Activated CD4-positive, alpha-beta T cell treated with anti-CD3 and anti-CD28 coated beads for 36 hours (primary cell): Measurements from ENCODE around the gene PI4KB. TPM values are rescaled to one million over a fixed set of nuclear protein-coding genes. Genes with fewer than 3 reads are reported as not detected.
"Not testable (repeated sequence)": the region's sequence is repeated elsewhere in the genome, so short reads cannot be mapped to it uniquely, and the experiment has no call there.

ENCODE experiments used
- ATAC-seq: fragments of 200-7000 bp; cut with Tn5 transposase; one replicate; pipeline ENCODE4 v1.10.0; 2021; ENCODE audit warnings: mild to moderate bottlenecking, moderate library complexity
- CTCF ChIA-PET: fragments of 350-600 bp; sonication (Branson Sonifier 250); formaldehyde crosslinking; loops from one replicate; lab custom pipeline; 2021; ENCODE audit warnings: antibody characterized with exemption; lab: Charles Lee
- POLR2A ChIA-PET: fragments of 350-600 bp; sonication (Branson Sonifier 250); formaldehyde crosslinking; loops from one replicate; lab custom pipeline; 2021; ENCODE audit warnings: antibody characterized with exemption, inconsistent platforms; lab: Charles Lee
- DNase-seq: peaks from one replicate; pipeline ENCODE4 v3.0.0-alpha.2; 2020
- H3K27ac Mint-ChIP-seq: one replicate; pipeline ENCODE4 v1.8.0; 2021; ENCODE audit warnings: mixed read lengths
- H3K27me3 Mint-ChIP-seq: one replicate; pipeline ENCODE4 v1.8.0; 2021; ENCODE audit warnings: mixed read lengths
- H3K36me3 Mint-ChIP-seq: one replicate; pipeline ENCODE4 v1.8.0; 2021; ENCODE audit warnings: low read depth, mixed read lengths
- H3K4me1 Mint-ChIP-seq: one replicate; pipeline ENCODE4 v1.8.0; 2021; ENCODE audit warnings: mixed read lengths
- H3K4me3 Mint-ChIP-seq: one replicate; pipeline ENCODE4 v1.8.0; 2021; ENCODE audit warnings: mild to moderate bottlenecking, moderate library complexity, mixed read lengths
- H3K9me3 Mint-ChIP-seq: one replicate; pipeline ENCODE4 v1.8.0; 2021; ENCODE audit warnings: low read depth, mixed read lengths
- intact Hi-C, 2 experiments: fragments of 100-400 bp; cut with DNase I in 1 of 2; cut with micrococcal nuclease in 1 of 2; formaldehyde crosslinking; loops; one replicate each; pipeline versions ENCODE4 v1.14.2 to v1.15.1; 2022 to 2024; cut with DNase I, micrococcal nuclease
- total RNA-seq, 2 experiments: library from RNA; stranded (reverse); gene quantifications; one replicate each; pipeline ENCODE4 v1.2.3, GENCODE V29; 2021

PI4KB gene
- total RNA-seq, 2 experiments from 2014 or later = 53.0 to 54.5 TPM

GRCh38 chr1:151281225-151281968 lies 45.8 kb downstream of the PI4KB start:
- ChIA-PET POLR2A (interaction anchor here (0.6 to 2.1 kb wide), 22 partner anchors 12 to 942 kb away, joined by 3 to 22 read pairs (median 4); partner anchors contain the start of genes C1orf56, GABPB2, MINDY1 and PI4KB), CTCF (interaction anchor here (0.5 to 1.6 kb wide), 16 partner anchors 17 to 1012 kb away, joined by 3 to 14 read pairs (median 3); partner anchors contain the start of genes PI4KB and PSMD4)
- ATAC-seq (peak; percentile 40), DNase-seq (peak; percentile 98)
- intact Hi-C loops = loop anchor here (1.0 to 5.0 kb wide), 13 partner anchors 27 to 719 kb away; partner anchors contain the start of genes PIP5K1A (in 2 of the 2), PSMD4 (in 2 of the 2), GABPB2 (in 1 of the 2) and MCL1 (in 1 of the 2)
- peaks cover 35% of the 10 kb centered on the region for H3K4me1 Mint-ChIP-seq
- H3K27ac Mint-ChIP-seq = peak overlapping the region; percentile 95
- peaks cover 24% of the 10 kb centered on the region for H3K36me3 Mint-ChIP-seq
- H3K27me3 Mint-ChIP-seq = no peaks in the 10 kb centered on the region
- H3K9me3 Mint-ChIP-seq = no peaks in the 10 kb centered on the region
- H3K4me3 Mint-ChIP-seq = peak overlapping the region; percentile 81

- peaks cover 22% of the 10 kb centered on the region for H3K4me1 Mint-ChIP-seq
- H3K27ac Mint-ChIP-seq = peak overlapping the region; percentile 90
- ChIA-PET POLR2A (interaction anchor here (0.6 to 1.4 kb wide), 10 partner anchors 15 to 548 kb away, joined by 3 to 9 read pairs (median 3); partner anchors contain the start of genes PSMD4 and RFX5), CTCF (interaction anchor here (0.6 to 1.9 kb wide), 10 partner anchors 17 to 281 kb away, joined by 3 to 8 read pairs (median 4); no protein-coding TSS in a partner anchor)
- peak overlapping the region; percentile 12 for H3K4me3 Mint-ChIP-seq
- no peaks in the 10 kb centered on the region for H3K27me3 Mint-ChIP-seq
- ATAC-seq (peak; percentile 12), DNase-seq (peak; percentile 36)
- H3K36me3 Mint-ChIP-seq = peaks cover 7% of the 10 kb centered on the region
- no peaks in the 10 kb centered on the region for H3K9me3 Mint-ChIP-seq
- intact Hi-C loops = loop anchor here in 1 of 2 experiments (1.0 kb wide), 1 partner anchor 23 kb away; the partner anchor contains the start of gene PSMD4
These were observed 50.0 kb downstream of the PI4KB start for GRCh38 chr1:151277249-151277648.

GRCh38 chr1:151275341-151275740 lies 51.9 kb downstream of the PI4KB start:
- H3K27me3 Mint-ChIP-seq, ATAC-seq, H3K9me3 Mint-ChIP-seq, POLR2A ChIA-PET, H3K27ac Mint-ChIP-seq, DNase-seq, H3K4me3 Mint-ChIP-seq, intact Hi-C loops: not testable (repeated sequence)
- CTCF ChIA-PET = interaction anchor here (0.5 to 1.5 kb wide), 2 partner anchors 24 to 65 kb away, joined by 3 to 4 read pairs; no protein-coding TSS in a partner anchor
- Mint-ChIP-seq H3K4me1 (peaks cover 20% of the 10 kb centered on the region), H3K36me3 (peaks cover 11% of the 10 kb centered on the region)

GRCh38 chr1:151273924-151274466 lies 53.2 kb downstream of the PI4KB start:
- ATAC-seq (no peak), DNase-seq (no peak)
- no peaks in the 10 kb centered on the region for H3K27me3 Mint-ChIP-seq
- H3K27ac Mint-ChIP-seq = peak overlapping the region; percentile 5
- H3K4me3 Mint-ChIP-seq = no peak overlapping the region
- ChIA-PET CTCF (no interaction called here), POLR2A (no interaction called here)
- peaks cover 14% of the 10 kb centered on the region for H3K36me3 Mint-ChIP-seq
- no peaks in the 10 kb centered on the region for H3K9me3 Mint-ChIP-seq
- intact Hi-C loops = no loop called here
- peaks cover 19% of the 10 kb centered on the region for H3K4me1 Mint-ChIP-seq

GRCh38 chr1:151267760-151268159 lies 59.5 kb downstream of the PI4KB start:
- POLR2A ChIA-PET = interaction anchor here (0.6 kb wide), 1 partner anchor 16 kb away, joined by 12 read pairs; no protein-coding TSS in a partner anchor
- peaks cover 39% of the 10 kb centered on the region for H3K36me3 Mint-ChIP-seq
- no peak overlapping the region for H3K4me3 Mint-ChIP-seq
- intact Hi-C loops = no loop called here
- no peak overlapping the region for H3K27ac Mint-ChIP-seq
- H3K27me3 Mint-ChIP-seq = no peaks in the 10 kb centered on the region
- no peaks in the 10 kb centered on the region for H3K9me3 Mint-ChIP-seq
- CTCF ChIA-PET = no interaction called here
- DNase-seq = no peak
- no peak for ATAC-seq
- H3K4me1 Mint-ChIP-seq = no peaks in the 10 kb centered on the region

- ChIA-PET CTCF (interaction anchor here (0.6 kb wide), 1 partner anchor 298 kb away, joined by 3 read pairs; no protein-coding TSS in a partner anchor), POLR2A (no interaction called here)
- Mint-ChIP-seq H3K27ac (peak overlapping the region; percentile 2), H3K4me3 (no peak overlapping the region), H3K9me3 (no peaks in the 10 kb centered on the region), H3K27me3 (no peaks in the 10 kb centered on the region), H3K4me1 (no peaks in the 10 kb centered on the region), H3K36me3 (peaks cover 39% of the 10 kb centered on the region)
- ATAC-seq (no peak), DNase-seq (no peak)
- intact Hi-C loops = no loop called here
These were observed 60.4 kb downstream of the PI4KB start for GRCh38 chr1:151266821-151267220.

- H3K27ac Mint-ChIP-seq = no peak overlapping the region
- intact Hi-C loops = no loop called here
- no peak overlapping the region for H3K4me3 Mint-ChIP-seq
- H3K36me3 Mint-ChIP-seq = peaks cover 34% of the 10 kb centered on the region
- DNase-seq (no peak), ATAC-seq (no peak)
- POLR2A ChIA-PET = no interaction called here
- CTCF ChIA-PET = interaction anchor here (1.1 kb wide), 2 partner anchors 31 to 104 kb away, joined by 3 read pairs; no protein-coding TSS in a partner anchor
- H3K4me1 Mint-ChIP-seq = no peaks in the 10 kb centered on the region
- H3K9me3 Mint-ChIP-seq = no peaks in the 10 kb centered on the region
- H3K27me3 Mint-ChIP-seq = no peaks in the 10 kb centered on the region
These were observed 60.9 kb downstream of the PI4KB start for GRCh38 chr1:151266315-151266714.

GRCh38 chr1:151265446-151266236 lies 61.6 kb downstream of the PI4KB start:
- Mint-ChIP-seq H3K4me3 (no peak overlapping the region), H3K27ac (no peak overlapping the region), H3K36me3 (peaks cover 34% of the 10 kb centered on the region), H3K9me3 (no peaks in the 10 kb centered on the region), H3K4me1 (no peaks in the 10 kb centered on the region), H3K27me3 (no peaks in the 10 kb centered on the region)
- DNase-seq = no peak
- no peak for ATAC-seq
- ChIA-PET CTCF (interaction anchor here (0.6 to 1.2 kb wide), 4 partner anchors 14 to 141 kb away, joined by 3 to 5 read pairs (median 3); no protein-coding TSS in a partner anchor), POLR2A (no interaction called here)
- intact Hi-C loops = no loop called here

- H3K27me3 Mint-ChIP-seq = no peaks in the 10 kb centered on the region
- ChIA-PET POLR2A (no interaction called here), CTCF (interaction anchor here (0.9 kb wide), 1 partner anchor 18 kb away, joined by 3 read pairs; no protein-coding TSS in a partner anchor)
- no peak overlapping the region for H3K4me3 Mint-ChIP-seq
- intact Hi-C loops = no loop called here
- no peak for ATAC-seq
- peaks cover 36% of the 10 kb centered on the region for H3K36me3 Mint-ChIP-seq
- peaks cover 28% of the 10 kb centered on the region for H3K4me1 Mint-ChIP-seq
- no peak for DNase-seq
- no peak overlapping the region for H3K27ac Mint-ChIP-seq
- H3K9me3 Mint-ChIP-seq = no peaks in the 10 kb centered on the region
These were observed 67.9 kb downstream of the PI4KB start for GRCh38 chr1:151259351-151259750.

- ATAC-seq (no peak), DNase-seq (no peak)
- ChIA-PET POLR2A (interaction anchor here (1.2 to 2.2 kb wide), 6 partner anchors 22 to 99 kb away, joined by 4 to 17 read pairs (median 5); partner anchors contain the start of genes PI4KB, TNFAIP8L2, VPS72 and ZNF687), CTCF (interaction anchor here (0.9 to 4.5 kb wide), 6 partner anchors 26 to 155 kb away, joined by 3 to 33 read pairs (median 4); partner anchors contain the start of genes VPS72 and ZNF687)
- Mint-ChIP-seq H3K27me3 (no peaks in the 10 kb centered on the region), H3K9me3 (no peaks in the 10 kb centered on the region), H3K36me3 (peaks cover 30% of the 10 kb centered on the region), H3K4me3 (peak overlapping the region; percentile 96), H3K27ac (peak overlapping the region; percentile 96), H3K4me1 (peaks cover 30% of the 10 kb centered on the region)
- intact Hi-C loops = loop anchor here in 1 of 2 experiments (2.0 kb wide), 1 partner anchor 355 kb away; no protein-coding TSS in a partner anchor
These were observed 71.8 kb downstream of the PI4KB start for GRCh38 chr1:151255381-151255780.
